ENCODE measurements around the gene DYSF. TPM values are rescaled to one million over a fixed set of nuclear protein-coding genes. Genes with fewer than 3 reads are reported as not detected.

DYSF gene
- polyA plus RNA-seq: 8.2 to 20.6 TPM (median 12.9 TPM) in 3 replicates
- polyA plus RNA-seq (2011; ENCODE audit: low read depth): 7.0 TPM
- 14.7 and 24.2 TPM in 2 replicates for polyA plus RNA-seq (2011; cell fraction: cytosol; rRNA removed)
- 48.2 and 63.8 TPM in 2 replicates for polyA plus RNA-seq (2011; cell fraction: nucleus; rRNA removed)
- polyA plus RNA-seq (2012; ENCODE audit: low replicate concordance): 6.8 and 29.5 TPM in 2 replicates
- polyA minus RNA-seq: 34.1 to 103 TPM (median 39.7 TPM) in 3 replicates
- polyA minus RNA-seq (2011; cell fraction: cytosol; rRNA and poly(A)+ RNA removed): 49.5 TPM
- 46.2 and 71.6 TPM in 2 replicates for polyA minus RNA-seq (2011; cell fraction: nucleus; rRNA and poly(A)+ RNA removed)

GRCh38 chr2:71453404-71454220, at the start of gene DYSF:
Gene DYSF, plus strand, starts transcription at chr2:71453561.
- H3K27ac ChIP-seq (ENCODE audit: control insufficient read depth, insufficient read depth, low read length): peak within 1 kb of the TSS; percentile 52

GRCh38 chr2:71409611-71410010, 43.8 kb upstream of the DYSF start:
- no peak overlapping the region for H3K27ac ChIP-seq (ENCODE audit: control insufficient read depth, insufficient read depth, low read length)
- H3K4me3 ChIP-seq (ENCODE audit: control insufficient read depth in 2 of 3, extremely low read depth in 1 of 3, insufficient read depth in 2 of 3, low read depth in 1 of 3, low read length in 3 of 3): no peak overlapping the region
- dilution Hi-C loops (cut with MboI; ENCODE audit: extremely low pct_ligation_motif_present, low sequenced_read_pairs): no loop called here
- H3K9me1 ChIP-seq (ENCODE audit: control insufficient read depth, extremely low read depth, insufficient read depth, low read length): no peaks in the 10 kb centered on the region
- H3K9me3 ChIP-seq (ENCODE audit: control insufficient read depth, low read depth, low read length): no peaks in the 10 kb centered on the region
- no peaks in the 10 kb centered on the region for H3K79me2 ChIP-seq (ENCODE audit: control insufficient read depth, insufficient read depth, low read length)
- TF ChIP-seq CTCF (optimal IDR thresholded peaks at IDR 0.05 in 1 of 3, IDR thresholded peaks at IDR 0.05 in 1 of 3, conservative IDR thresholded peaks at IDR 0.05 in 1 of 3; ENCODE audit: extremely low read depth in 1 of 3, insufficient read depth in 2 of 3, low read length in 3 of 3) (no peak), EZH2 (IDR thresholded peaks at IDR 0.05; ENCODE audit: low read length) (no peak)
- FAIRE-seq: no peak
- no peak overlapping the region for H3K9ac ChIP-seq (ENCODE audit: control insufficient read depth, extremely low read depth, insufficient read depth, low read length)
- H3K4me1 ChIP-seq (ENCODE audit: control insufficient read depth, extremely low read depth, insufficient read depth, low read length): no peaks in the 10 kb centered on the region
- no peak for DNase-seq (ENCODE audit: low read depth, low spot score)
- H3K27me3 ChIP-seq (ENCODE audit: control insufficient read depth, extremely low read depth, insufficient read depth, low read length): no peaks in the 10 kb centered on the region
- H3K36me3 ChIP-seq (ENCODE audit: control insufficient read depth in 2 of 2, extremely low read depth in 1 of 2, insufficient read depth in 2 of 2, low read length in 2 of 2): peaks cover 4 to 7% of the 10 kb centered on the region in 2 experiments
- H2AFZ ChIP-seq (ENCODE audit: control insufficient read depth, low read length): no peak overlapping the region
- no peaks in the 10 kb centered on the region for H4K20me1 ChIP-seq (ENCODE audit: control insufficient read depth, extremely low read depth, insufficient read depth, low read length)
- H3K4me2 ChIP-seq (ENCODE audit: control insufficient read depth, extremely low read depth, insufficient read depth, low read depth, low read length): no peak overlapping the region

More at GRCh38 chr2:71453404-71454220, at the start of gene DYSF:
- Histone ChIP-seq H3K27me3 (ENCODE audit: control insufficient read depth, extremely low read depth, insufficient read depth, low read length) (no peaks in the 10 kb centered on the region), H2AFZ (ENCODE audit: control insufficient read depth, low read length) (peak within 1 kb of the TSS; percentile 74), H3K4me3 (ENCODE audit: control insufficient read depth in 2 of 3, extremely low read depth in 1 of 3, insufficient read depth in 2 of 3, low read depth in 1 of 3, low read length in 3 of 3) (peak within 1 kb of the TSS; percentile 48 to 72 (median 49)), H3K9ac (ENCODE audit: control insufficient read depth, extremely low read depth, insufficient read depth, low read length) (peak within 1 kb of the TSS; percentile 71), H4K20me1 (ENCODE audit: control insufficient read depth, extremely low read depth, insufficient read depth, low read length) (no peaks in the 10 kb centered on the region), H3K9me3 (ENCODE audit: control insufficient read depth, low read depth, low read length) (no peaks in the 10 kb centered on the region), H3K9me1 (ENCODE audit: control insufficient read depth, extremely low read depth, insufficient read depth, low read length) (no peaks in the 10 kb centered on the region), H3K4me1 (ENCODE audit: control insufficient read depth, extremely low read depth, insufficient read depth, low read length) (peaks cover 43% of the 10 kb centered on the region), H3K4me2 (ENCODE audit: control insufficient read depth, extremely low read depth, insufficient read depth, low read depth, low read length) (peak within 1 kb of the TSS; percentile 88), H3K79me2 (ENCODE audit: control insufficient read depth, insufficient read depth, low read length) (no peaks in the 10 kb centered on the region), H3K36me3 (ENCODE audit: control insufficient read depth in 2 of 2, extremely low read depth in 1 of 2, insufficient read depth in 2 of 2, low read length in 2 of 2) (no peaks in the 10 kb centered on the region)
- TF ChIP-seq CTCF (optimal IDR thresholded peaks at IDR 0.05 in 1 of 3, IDR thresholded peaks at IDR 0.05 in 1 of 3, conservative IDR thresholded peaks at IDR 0.05 in 1 of 3; ENCODE audit: extremely low read depth in 1 of 3, insufficient read depth in 2 of 3, low read length in 3 of 3): no peak
- TF ChIP-seq EZH2 (IDR thresholded peaks at IDR 0.05; ENCODE audit: low read length): no peak
- dilution Hi-C loops (cut with MboI; ENCODE audit: extremely low pct_ligation_motif_present, low sequenced_read_pairs): no loop called here
- DNase-seq (ENCODE audit: low read depth, low spot score): no peak
- FAIRE-seq: peak; percentile 20

All from keratinocyte (primary cell).